SK-N-SH (cell line): ENCODE measurements around the gene CADM1. TPM values are rescaled to one million over a fixed set of nuclear protein-coding genes. Genes with fewer than 3 reads are reported as not detected.

Experiments
- CTCF ChIA-PET: fragments of 300-600, 350-600 bp; formaldehyde crosslinking; extraction: SDS; loops from one replicate; lab custom pipeline; 2021; lab: Yijun Ruan, JAX
- POLR2A ChIA-PET: fragments of 350-600 bp; sonication (Branson Sonifier 250); formaldehyde crosslinking; extraction: SDS; loops from one replicate; lab custom pipeline; 2020; ENCODE audit warnings: antibody characterized with exemption, inconsistent platforms; lab: Yijun Ruan, JAX
- DNase-seq: peaks from one replicate; pipeline ENCODE4 v3.0.0; 2012
- H2AFZ ChIP-seq: fragments of 200-600 bp; sonication (generic); 2 replicates; pipeline ENCODE4 v1.8.1; 2016; ENCODE audit warnings: antibody characterized with exemption, mild to moderate bottlenecking, low read depth
- H3F3A ChIP-seq: fragments of 200-600 bp; sonication (generic); replicated peaks from 2 replicates; pipeline ENCODE3; 2016; ENCODE audit warnings: antibody characterized with exemption, mild to moderate bottlenecking; ENCODE audit not compliant: insufficient read depth
- H3K27ac ChIP-seq, 2 experiments: fragments of 200-500 bp in 1 of 2; fragments of 200-600 bp in 1 of 2; sonication (Bioruptor generic) in 1 of 2; sonication (generic), shearing (Covaris generic) in 1 of 2; 2 replicates each; pipeline versions ENCODE4 v1.5.1 to v1.6.1; 2014 to 2016; ENCODE audit warnings: low read depth in 2 of 2, inconsistent platforms in 1 of 2, low read length in 1 of 2, mild to moderate bottlenecking in 1 of 2, mixed read lengths in 1 of 2
- H3K27me3 ChIP-seq: fragments of 200-600 bp; sonication (generic), shearing (Covaris generic); 2 replicates; pipeline ENCODE4 v1.6.1; 2016; ENCODE audit warnings: mixed run types; ENCODE audit not compliant: insufficient read depth
- H3K36me3 ChIP-seq, 2 experiments: fragments of 200-500 bp in 1 of 2; fragments of 200-600 bp in 1 of 2; sonication (Bioruptor generic) in 1 of 2; sonication (generic) in 1 of 2; replicated peaks in 1 of 2; 2 replicates each; pipeline versions ENCODE3 to v1.5.1; 2014 to 2016; ENCODE audit warnings: low read length in 1 of 2, mild to moderate bottlenecking in 1 of 2; ENCODE audit not compliant: insufficient read depth in 2 of 2, control insufficient read depth in 1 of 2
- H3K4me1 ChIP-seq, 2 experiments: fragments of 200-500 bp in 1 of 2; fragments of 200-600 bp in 1 of 2; sonication (Bioruptor generic) in 1 of 2; sonication (generic), shearing (Covaris generic) in 1 of 2; 2 replicates each; pipeline versions ENCODE4 v1.5.1 to v1.6.1; 2014 to 2016; ENCODE audit warnings: low read depth in 1 of 2, low read length in 1 of 2, mixed run types in 1 of 2; ENCODE audit not compliant: insufficient read depth in 2 of 2, control insufficient read depth in 1 of 2
- H3K4me2 ChIP-seq: fragments of 200-600 bp; sonication (generic), shearing (Covaris generic); 2 replicates; pipeline ENCODE4 v1.6.1; 2017; ENCODE audit warnings: mixed run types
- H3K4me3 ChIP-seq, 2 experiments: fragments of 200-500 bp in 1 of 2; fragments of 200-600 bp in 1 of 2; sonication (Bioruptor generic) in 1 of 2; sonication (generic), shearing (Covaris generic) in 1 of 2; 2 replicates each; pipeline versions ENCODE4 v1.5.1 to v1.8.1; 2014 to 2016; ENCODE audit warnings: low read depth in 2 of 2, inconsistent platforms in 1 of 2, low read length in 1 of 2, mild to moderate bottlenecking in 1 of 2, mixed read lengths in 1 of 2, moderate library complexity in 1 of 2
- H3K79me2 ChIP-seq: fragments of 200-600 bp; sonication (generic); 2 replicates; pipeline ENCODE4 v1.8.1; 2017; ENCODE audit warnings: mild to moderate bottlenecking; ENCODE audit not compliant: insufficient read depth
- H3K9ac ChIP-seq: fragments of 200-600 bp; sonication (generic); 2 replicates; pipeline ENCODE4 v1.6.1; 2017; ENCODE audit warnings: mixed run types
- H3K9me2 ChIP-seq: fragments of 200-600 bp; sonication (generic); 2 replicates; pipeline ENCODE4 v1.6.1; 2017; ENCODE audit warnings: mixed run types
- H3K9me3 ChIP-seq: fragments of 200-600 bp; sonication (generic); 2 replicates; pipeline ENCODE4 v1.6.1; 2017; ENCODE audit warnings: mixed run types, mild to moderate bottlenecking, moderate library complexity
- H4K20me1 ChIP-seq: fragments of 200-600 bp; sonication (generic); 2 replicates; pipeline ENCODE4 v1.6.1; 2017; ENCODE audit warnings: mild to moderate bottlenecking, mixed run types; ENCODE audit not compliant: insufficient read depth
- ELF1 ChIP-seq: IDR thresholded peaks from 2 replicates; pipeline ENCODE4 v1.4.0; 2012
- EP300 ChIP-seq, 2 experiments: IDR thresholded peaks; 2 replicates each; pipeline versions ENCODE4 v1.4.0 to v1.6.1; 2012; ENCODE audit warnings: borderline replicate concordance in 1 of 2, low read depth in 1 of 2, low read length in 1 of 2
- JUND ChIP-seq: IDR thresholded peaks from 2 replicates; pipeline ENCODE4 v1.4.0; 2012
- MEF2A ChIP-seq: IDR thresholded peaks from 2 replicates; pipeline ENCODE4 v1.4.0; 2012; ENCODE audit warnings: low read depth, borderline replicate concordance
- RCOR1 ChIP-seq: fragments of 150-350 bp; IDR thresholded peaks from 2 replicates; pipeline ENCODE4 v1.6.1; 2017; ENCODE audit warnings: antibody characterized with exemption, low read length
- RFX5 ChIP-seq: IDR thresholded peaks from 2 replicates; pipeline ENCODE4 v1.6.1; 2012; ENCODE audit warnings: mild to moderate bottlenecking, improper control_type of control experiment, low read length
- RXRA ChIP-seq: IDR thresholded peaks from 2 replicates; pipeline ENCODE4 v1.4.0; 2012; ENCODE audit warnings: low read depth, mild to moderate bottlenecking, borderline replicate concordance
- whole genome bisulfite sequencing: methylation state at CpG from one replicate; pipeline ENCODE4 v1.1.6; 2017; ENCODE audit warnings: low lambda C conversion rate; 5-methylcytosine and 5-hydroxymethylcytosine counted together
- polyA plus RNA-seq, 3 experiments: library from polyadenylated mRNA; depleted of rRNA; stranded (reverse); fragments of >200 nt; gene quantifications; 2 replicates each; pipeline ENCODE4 v1.2.3, GENCODE V29; 2012
- TF ChIP-seq, protein P1 (sequence below): IDR thresholded peaks from 2 replicates; pipeline ENCODE4 v1.6.1; 2012; ENCODE audit warnings: mild to moderate bottlenecking, low read depth, low read length, moderate library complexity
- TF ChIP-seq, protein P2 (sequence below): IDR thresholded peaks from 2 replicates; pipeline ENCODE4 v1.4.0; 2012; ENCODE audit warnings: low read depth, borderline replicate concordance
- TF ChIP-seq, protein P3 (sequence below): fragments of 200-600 bp; sonication (generic); IDR thresholded peaks from 2 replicates; pipeline ENCODE4 v1.6.1; 2017; ENCODE audit warnings: antibody characterized with exemption, mild to moderate bottlenecking, moderate library complexity
- TF ChIP-seq, protein P4 (sequence below): IDR thresholded peaks from 2 replicates; pipeline ENCODE4 v1.4.0; 2012; ENCODE audit warnings: low read depth

Gene CADM1
- polyA plus RNA-seq, 1 of the 3 experiments (the other 2 are of a cell fraction), result 7.9 TPM

DNA sequence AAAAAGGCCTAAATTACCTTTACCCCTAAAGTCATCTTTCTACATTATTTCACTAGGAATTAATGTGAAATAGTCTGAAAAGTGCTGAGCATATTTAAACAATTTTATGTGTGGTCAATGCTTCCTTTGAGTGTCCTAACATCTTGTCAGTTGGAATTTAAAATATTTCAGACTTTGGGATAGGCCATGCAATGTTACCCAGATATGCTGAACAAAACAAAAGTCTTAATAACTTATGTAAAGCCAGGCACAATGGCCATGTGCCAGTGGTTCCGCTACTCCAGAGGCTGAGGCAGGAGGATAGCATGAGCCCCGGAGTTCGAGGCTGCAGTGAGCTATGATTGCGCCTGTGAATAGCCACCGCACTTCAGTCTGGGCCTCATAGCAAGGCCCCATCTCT, 137.4 kb downstream of the CADM1 start (continued):
- TF ChIP-seq, protein P1, sequence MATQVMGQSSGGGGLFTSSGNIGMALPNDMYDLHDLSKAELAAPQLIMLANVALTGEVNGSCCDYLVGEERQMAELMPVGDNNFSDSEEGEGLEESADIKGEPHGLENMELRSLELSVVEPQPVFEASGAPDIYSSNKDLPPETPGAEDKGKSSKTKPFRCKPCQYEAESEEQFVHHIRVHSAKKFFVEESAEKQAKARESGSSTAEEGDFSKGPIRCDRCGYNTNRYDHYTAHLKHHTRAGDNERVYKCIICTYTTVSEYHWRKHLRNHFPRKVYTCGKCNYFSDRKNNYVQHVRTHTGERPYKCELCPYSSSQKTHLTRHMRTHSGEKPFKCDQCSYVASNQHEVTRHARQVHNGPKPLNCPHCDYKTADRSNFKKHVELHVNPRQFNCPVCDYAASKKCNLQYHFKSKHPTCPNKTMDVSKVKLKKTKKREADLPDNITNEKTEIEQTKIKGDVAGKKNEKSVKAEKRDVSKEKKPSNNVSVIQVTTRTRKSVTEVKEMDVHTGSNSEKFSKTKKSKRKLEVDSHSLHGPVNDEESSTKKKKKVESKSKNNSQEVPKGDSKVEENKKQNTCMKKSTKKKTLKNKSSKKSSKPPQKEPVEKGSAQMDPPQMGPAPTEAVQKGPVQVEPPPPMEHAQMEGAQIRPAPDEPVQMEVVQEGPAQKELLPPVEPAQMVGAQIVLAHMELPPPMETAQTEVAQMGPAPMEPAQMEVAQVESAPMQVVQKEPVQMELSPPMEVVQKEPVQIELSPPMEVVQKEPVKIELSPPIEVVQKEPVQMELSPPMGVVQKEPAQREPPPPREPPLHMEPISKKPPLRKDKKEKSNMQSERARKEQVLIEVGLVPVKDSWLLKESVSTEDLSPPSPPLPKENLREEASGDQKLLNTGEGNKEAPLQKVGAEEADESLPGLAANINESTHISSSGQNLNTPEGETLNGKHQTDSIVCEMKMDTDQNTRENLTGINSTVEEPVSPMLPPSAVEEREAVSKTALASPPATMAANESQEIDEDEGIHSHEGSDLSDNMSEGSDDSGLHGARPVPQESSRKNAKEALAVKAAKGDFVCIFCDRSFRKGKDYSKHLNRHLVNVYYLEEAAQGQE, result no peak
- no peak for TF ChIP-seq ELF1
- TF ChIP-seq, protein P2, sequence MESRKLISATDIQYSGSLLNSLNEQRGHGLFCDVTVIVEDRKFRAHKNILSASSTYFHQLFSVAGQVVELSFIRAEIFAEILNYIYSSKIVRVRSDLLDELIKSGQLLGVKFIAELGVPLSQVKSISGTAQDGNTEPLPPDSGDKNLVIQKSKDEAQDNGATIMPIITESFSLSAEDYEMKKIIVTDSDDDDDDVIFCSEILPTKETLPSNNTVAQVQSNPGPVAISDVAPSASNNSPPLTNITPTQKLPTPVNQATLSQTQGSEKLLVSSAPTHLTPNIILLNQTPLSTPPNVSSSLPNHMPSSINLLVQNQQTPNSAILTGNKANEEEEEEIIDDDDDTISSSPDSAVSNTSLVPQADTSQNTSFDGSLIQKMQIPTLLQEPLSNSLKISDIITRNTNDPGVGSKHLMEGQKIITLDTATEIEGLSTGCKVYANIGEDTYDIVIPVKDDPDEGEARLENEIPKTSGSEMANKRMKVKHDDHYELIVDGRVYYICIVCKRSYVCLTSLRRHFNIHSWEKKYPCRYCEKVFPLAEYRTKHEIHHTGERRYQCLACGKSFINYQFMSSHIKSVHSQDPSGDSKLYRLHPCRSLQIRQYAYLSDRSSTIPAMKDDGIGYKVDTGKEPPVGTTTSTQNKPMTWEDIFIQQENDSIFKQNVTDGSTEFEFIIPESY, result no peak
- TF ChIP-seq, all 33 proteins: peak for 0

DNA sequence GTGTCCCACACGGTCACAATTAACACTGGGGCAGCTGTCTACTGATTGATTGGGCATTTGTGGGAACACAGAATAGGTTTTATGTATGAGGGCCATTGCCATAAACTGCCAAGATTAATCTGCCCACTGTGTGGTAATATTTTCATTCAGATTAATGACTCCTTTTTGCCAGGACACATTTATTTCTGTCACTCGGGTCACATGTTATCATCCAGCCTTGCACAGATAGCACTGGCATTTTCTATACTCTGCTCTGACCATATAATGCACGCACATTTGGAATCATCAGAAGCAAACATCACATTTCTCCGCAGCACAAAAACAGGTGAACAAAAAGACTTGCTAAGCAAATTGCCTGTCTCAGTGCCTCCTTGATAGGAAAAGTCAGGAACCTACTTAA, 138.3 kb downstream of the CADM1 start:
- CTCF ChIA-PET, result no interaction called here
- 77% methylated on average over 4 of the region's 4 CpGs for WGBS

More for the DNA sequence above, 138.3 kb downstream of the CADM1 start:
- H3K36me3 ChIP-seq, result no peaks in the 10 kb centered on the region
- H3K4me1 ChIP-seq, result peaks cover 0 to 14% of the 10 kb centered on the region in 2 experiments; a peak in 2 of 4 replicates
- no peak overlapping the region for H3K9ac ChIP-seq
- H3K27me3 ChIP-seq, result no peaks in the 10 kb centered on the region
- H4K20me1 ChIP-seq, result no peaks in the 10 kb centered on the region
- H3K9me2 ChIP-seq, result no peaks in the 10 kb centered on the region
- H2AFZ ChIP-seq, result no peak overlapping the region
- H3K4me2 ChIP-seq, result no peak overlapping the region
- H3K79me2 ChIP-seq, result no peaks in the 10 kb centered on the region
- no peak for DNase-seq
- H3F3A ChIP-seq, result no peaks in the 10 kb centered on the region
- POLR2A ChIA-PET, result no interaction called here
- TF ChIP-seq RXRA (no peak), RCOR1 (no peak), EP300 (IDR thresholded peaks at IDR 0.05; ENCODE audit: borderline replicate concordance in 1 of 2, low read depth in 1 of 2, low read length in 1 of 2) (no peak), MEF2A (no peak), ELF1 (no peak), JUND (no peak), RFX5 (no peak)
- TF ChIP-seq, protein P3, sequence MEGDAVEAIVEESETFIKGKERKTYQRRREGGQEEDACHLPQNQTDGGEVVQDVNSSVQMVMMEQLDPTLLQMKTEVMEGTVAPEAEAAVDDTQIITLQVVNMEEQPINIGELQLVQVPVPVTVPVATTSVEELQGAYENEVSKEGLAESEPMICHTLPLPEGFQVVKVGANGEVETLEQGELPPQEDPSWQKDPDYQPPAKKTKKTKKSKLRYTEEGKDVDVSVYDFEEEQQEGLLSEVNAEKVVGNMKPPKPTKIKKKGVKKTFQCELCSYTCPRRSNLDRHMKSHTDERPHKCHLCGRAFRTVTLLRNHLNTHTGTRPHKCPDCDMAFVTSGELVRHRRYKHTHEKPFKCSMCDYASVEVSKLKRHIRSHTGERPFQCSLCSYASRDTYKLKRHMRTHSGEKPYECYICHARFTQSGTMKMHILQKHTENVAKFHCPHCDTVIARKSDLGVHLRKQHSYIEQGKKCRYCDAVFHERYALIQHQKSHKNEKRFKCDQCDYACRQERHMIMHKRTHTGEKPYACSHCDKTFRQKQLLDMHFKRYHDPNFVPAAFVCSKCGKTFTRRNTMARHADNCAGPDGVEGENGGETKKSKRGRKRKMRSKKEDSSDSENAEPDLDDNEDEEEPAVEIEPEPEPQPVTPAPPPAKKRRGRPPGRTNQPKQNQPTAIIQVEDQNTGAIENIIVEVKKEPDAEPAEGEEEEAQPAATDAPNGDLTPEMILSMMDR, result no peak
- TF ChIP-seq, protein P1, result no peak
- TF ChIP-seq, protein P4, sequence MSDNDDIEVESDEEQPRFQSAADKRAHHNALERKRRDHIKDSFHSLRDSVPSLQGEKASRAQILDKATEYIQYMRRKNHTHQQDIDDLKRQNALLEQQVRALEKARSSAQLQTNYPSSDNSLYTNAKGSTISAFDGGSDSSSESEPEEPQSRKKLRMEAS, result no peak
- TF ChIP-seq, all 33 proteins: peak for 0
- H3K27ac ChIP-seq, result no peak overlapping the region
- H3K4me3 ChIP-seq, result no peak overlapping the region
- no peaks in the 10 kb centered on the region for H3K9me3 ChIP-seq
